Measurements from ENCODE around the gene RUNX2. TPM values are rescaled to one million over a fixed set of nuclear protein-coding genes. Genes with fewer than 3 reads are reported as not detected.

RUNX2 gene
- total and polyA plus RNA-seq, 12 donors = 0.28 to 4.5 (median 1.8) TPM

DNA sequence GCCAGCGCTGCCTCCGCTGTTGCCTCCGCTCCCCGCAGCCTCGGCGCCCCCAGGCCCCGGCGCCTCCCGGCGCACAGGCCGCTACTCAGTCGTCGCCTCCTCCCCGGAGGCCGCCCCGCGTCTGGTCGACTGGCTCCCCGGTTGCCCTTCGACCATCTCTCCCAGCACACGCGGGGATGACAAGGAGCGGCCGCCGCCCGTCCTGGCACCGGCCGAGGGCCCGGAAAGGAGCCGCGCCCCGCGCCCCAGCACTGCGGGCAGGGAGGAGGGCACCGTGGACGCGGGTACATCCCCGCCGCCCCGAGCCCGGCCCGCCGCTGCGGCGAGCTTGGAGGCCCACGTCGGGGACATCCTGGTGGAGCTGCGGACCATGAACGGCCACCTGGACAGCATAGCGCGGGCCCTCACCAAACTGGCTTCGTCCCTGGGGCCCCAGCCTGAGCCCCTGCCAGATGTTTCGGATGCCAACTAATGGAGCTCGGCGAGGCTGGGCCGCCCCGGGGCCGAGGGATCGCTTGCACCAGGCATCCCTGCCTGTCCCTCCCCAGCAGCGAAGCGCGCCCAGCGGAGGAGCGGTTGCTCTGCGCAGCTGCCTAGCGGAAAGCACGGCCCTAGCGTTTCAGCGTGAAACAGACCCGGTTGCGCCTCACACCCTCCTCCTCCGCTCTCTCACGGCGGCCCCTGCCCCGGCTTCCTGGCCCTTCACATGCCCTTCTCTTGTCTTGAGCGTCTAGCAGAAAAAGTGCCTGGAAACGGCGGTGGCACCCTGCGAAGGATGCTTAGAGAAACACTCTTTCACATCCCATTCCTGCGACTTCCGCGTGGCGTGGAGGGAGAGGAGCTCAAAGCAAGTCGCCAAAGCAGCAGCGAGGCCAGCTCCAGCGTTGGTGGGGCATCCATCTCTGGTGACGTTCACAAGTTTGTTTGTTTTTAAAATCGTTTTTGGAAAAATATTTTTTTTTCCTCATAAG, 335.4 kb downstream of the RUNX2 start:
- H3K27ac ChIP-seq = no peak overlapping the region
- peak overlapping the region in 1 of 4 donors; percentile 33 for H3K4me3 ChIP-seq
- no peak for TF ChIP-seq POLR2A (IDR thresholded peaks at IDR 0.05)
- TF ChIP-seq, protein P1, sequence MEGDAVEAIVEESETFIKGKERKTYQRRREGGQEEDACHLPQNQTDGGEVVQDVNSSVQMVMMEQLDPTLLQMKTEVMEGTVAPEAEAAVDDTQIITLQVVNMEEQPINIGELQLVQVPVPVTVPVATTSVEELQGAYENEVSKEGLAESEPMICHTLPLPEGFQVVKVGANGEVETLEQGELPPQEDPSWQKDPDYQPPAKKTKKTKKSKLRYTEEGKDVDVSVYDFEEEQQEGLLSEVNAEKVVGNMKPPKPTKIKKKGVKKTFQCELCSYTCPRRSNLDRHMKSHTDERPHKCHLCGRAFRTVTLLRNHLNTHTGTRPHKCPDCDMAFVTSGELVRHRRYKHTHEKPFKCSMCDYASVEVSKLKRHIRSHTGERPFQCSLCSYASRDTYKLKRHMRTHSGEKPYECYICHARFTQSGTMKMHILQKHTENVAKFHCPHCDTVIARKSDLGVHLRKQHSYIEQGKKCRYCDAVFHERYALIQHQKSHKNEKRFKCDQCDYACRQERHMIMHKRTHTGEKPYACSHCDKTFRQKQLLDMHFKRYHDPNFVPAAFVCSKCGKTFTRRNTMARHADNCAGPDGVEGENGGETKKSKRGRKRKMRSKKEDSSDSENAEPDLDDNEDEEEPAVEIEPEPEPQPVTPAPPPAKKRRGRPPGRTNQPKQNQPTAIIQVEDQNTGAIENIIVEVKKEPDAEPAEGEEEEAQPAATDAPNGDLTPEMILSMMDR (IDR thresholded peaks at IDR 0.05) = no peak
- no peaks in the 10 kb centered on the region for H3K36me3 ChIP-seq (replicated peaks in 1 of 2)
- intact Hi-C loops (cut with DNase I) = no loop called here
- peaks cover 0 to 8% of the 10 kb centered on the region in 2 donors for H3K4me1 ChIP-seq (replicated peaks in 1 of 2)
- H3K27me3 ChIP-seq = peaks cover 17% of the 10 kb centered on the region
- WGBS, 4 donors = 7 to 13% (median 9%) methylated on average over 29 to 88 of the region's 88 CpGs
- no peaks in the 10 kb centered on the region for H3K9me3 ChIP-seq (replicated peaks in 1 of 3)
- DNase-seq = peak in 3 of 7 donors; percentile 16 to 27 (median 26)

DNA sequence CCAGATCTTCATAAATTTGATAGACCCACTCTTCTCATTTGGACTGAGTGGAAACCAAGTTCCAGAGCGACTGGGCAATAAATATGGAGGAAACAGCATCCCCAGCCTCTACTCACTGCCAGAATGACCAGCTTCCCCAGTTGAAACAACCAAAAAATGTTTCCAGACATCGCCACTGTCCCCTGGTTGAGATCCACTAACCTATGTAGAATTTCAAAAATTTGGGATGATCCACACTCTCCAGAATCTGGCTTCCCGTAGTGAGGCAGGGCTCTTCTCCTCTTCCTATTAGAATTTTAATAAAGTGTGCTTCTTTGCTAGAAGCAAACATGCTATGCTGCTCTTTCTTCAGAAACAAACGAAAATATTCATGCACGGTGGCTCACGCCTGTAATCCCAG, 336.6 kb downstream of the RUNX2 start:
- H3K36me3 ChIP-seq (replicated peaks in 1 of 2) = no peaks in the 10 kb centered on the region
- no peak overlapping the region for H3K27ac ChIP-seq
- peaks cover 17% of the 10 kb centered on the region for H3K27me3 ChIP-seq
- H3K4me3 ChIP-seq = no peak overlapping the region
- no peak for TF ChIP-seq POLR2A (IDR thresholded peaks at IDR 0.05)
- TF ChIP-seq, protein P1 (IDR thresholded peaks at IDR 0.05) = no peak
- H3K9me3 ChIP-seq (replicated peaks in 1 of 3) = no peaks in the 10 kb centered on the region
- WGBS, 4 donors = 86 to 94% (median 89%) methylated on average over 6 of the region's 6 CpGs
- peaks cover 0 to 8% of the 10 kb centered on the region in 2 donors for H3K4me1 ChIP-seq (replicated peaks in 1 of 2)
- DNase-seq = no peak
- intact Hi-C loops (cut with DNase I) = no loop called here

DNA sequence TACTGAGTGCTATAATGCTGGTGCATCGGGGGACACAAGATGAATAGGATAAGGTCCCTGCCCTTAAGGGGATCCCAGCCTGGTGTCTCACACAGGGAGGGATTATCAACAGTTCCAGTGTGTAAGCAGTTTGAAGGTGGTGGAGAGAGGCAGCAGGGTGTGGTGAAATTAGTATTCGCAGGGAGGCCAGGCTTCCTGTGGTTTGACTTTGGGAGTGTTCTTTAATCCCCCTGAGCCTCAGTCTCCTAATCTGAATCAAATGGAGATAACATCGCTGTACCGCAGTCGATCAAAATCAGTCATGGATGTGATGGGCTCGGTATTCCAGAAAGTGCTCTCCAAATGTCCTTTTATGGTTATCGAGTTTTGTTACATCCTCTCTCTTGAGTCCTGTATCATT, 337.7 kb downstream of the RUNX2 start:
- intact Hi-C loops (cut with DNase I) = no loop called here
- H3K4me3 ChIP-seq = no peak overlapping the region
- WGBS, 4 donors = 84 to 95% (median 89%) methylated on average over 7 of the region's 7 CpGs
- no peak for DNase-seq
- no peak for TF ChIP-seq POLR2A (IDR thresholded peaks at IDR 0.05)
- TF ChIP-seq, protein P1 (IDR thresholded peaks at IDR 0.05) = no peak
- H3K4me1 ChIP-seq (replicated peaks in 1 of 2) = peaks cover 0 to 8% of the 10 kb centered on the region in 2 donors
- no peak overlapping the region for H3K27ac ChIP-seq
- no peaks in the 10 kb centered on the region for H3K9me3 ChIP-seq (replicated peaks in 1 of 3)
- H3K27me3 ChIP-seq = peaks cover 17% of the 10 kb centered on the region
- no peaks in the 10 kb centered on the region for H3K36me3 ChIP-seq (replicated peaks in 1 of 2)

DNA sequence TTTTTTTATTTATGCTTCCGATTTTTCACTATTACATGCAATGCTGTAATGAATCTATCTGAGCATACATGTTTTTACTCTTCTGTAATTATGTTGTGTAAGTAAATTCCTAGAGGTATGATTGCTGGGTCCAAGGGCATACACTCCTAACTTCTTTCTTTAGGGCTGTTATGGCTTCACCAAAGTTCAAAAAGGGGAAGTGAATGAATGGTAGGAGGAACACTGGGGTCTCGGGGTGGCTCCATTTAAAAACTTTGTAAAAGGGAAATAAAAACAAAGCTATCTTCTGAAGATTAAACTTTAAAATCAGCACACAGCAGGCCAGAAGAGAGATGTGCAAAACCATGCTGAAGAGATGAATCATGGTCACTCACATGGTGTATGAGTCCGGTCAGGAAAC, 338.7 kb downstream of the RUNX2 start:
- Histone ChIP-seq H3K27ac (no peak overlapping the region), H3K36me3 (replicated peaks in 1 of 2) (no peaks in the 10 kb centered on the region), H3K9me3 (replicated peaks in 1 of 3) (no peaks in the 10 kb centered on the region), H3K27me3 (peaks cover 17% of the 10 kb centered on the region), H3K4me1 (replicated peaks in 1 of 2) (peaks cover 0 to 8% of the 10 kb centered on the region in 2 donors), H3K4me3 (no peak overlapping the region)
- WGBS, 4 donors = 70 to 84% (median 76%) methylated on average over 3 of the region's 3 CpGs
- intact Hi-C loops (cut with DNase I) = no loop called here
- no peak for DNase-seq
- TF ChIP-seq, protein P1 (IDR thresholded peaks at IDR 0.05) = no peak
- TF ChIP-seq POLR2A (IDR thresholded peaks at IDR 0.05) = no peak
